Neuronal stem cell (in vitro differentiated cells): ENCODE measurements around the gene CSNK1G2.

Experiments used
- DNase-seq: peaks from one replicate; pipeline ENCODE4 v3.0.0-alpha.2; 2013; ENCODE audit warnings: low spot score
- H2AFZ ChIP-seq: one replicate; pipeline ENCODE4 v1.6.1; 2013; ENCODE audit warnings: mild to moderate bottlenecking, low read length, inconsistent platforms
- H2AK5ac ChIP-seq: 2 replicates; pipeline ENCODE4 v1.6.1; 2013; ENCODE audit warnings: low read depth, mild to moderate bottlenecking, inconsistent platforms, low read length, moderate library complexity, mixed read lengths
- H2BK120ac ChIP-seq: 2 replicates; pipeline ENCODE4 v1.6.1; 2013; ENCODE audit warnings: low read depth, mild to moderate bottlenecking, inconsistent platforms, low read length, moderate library complexity, mixed read lengths
- H2BK12ac ChIP-seq: one replicate; pipeline ENCODE4 v1.6.1; 2013; ENCODE audit warnings: low read length, inconsistent platforms
- H2BK15ac ChIP-seq: 2 replicates; pipeline ENCODE4 v1.6.1; 2013; ENCODE audit warnings: mild to moderate bottlenecking, low read length, inconsistent platforms, mixed read lengths
- H2BK5ac ChIP-seq: one replicate; pipeline ENCODE4 v1.6.1; 2013; ENCODE audit warnings: inconsistent platforms, mild to moderate bottlenecking, low read length, moderate library complexity
- H3K14ac ChIP-seq: one replicate; pipeline ENCODE4 v1.6.1; 2013; ENCODE audit warnings: low read length, inconsistent platforms
- H3K18ac ChIP-seq: 2 replicates; pipeline ENCODE4 v1.6.1; 2013; ENCODE audit warnings: low read length, inconsistent platforms
- H3K23ac ChIP-seq: 2 replicates; pipeline ENCODE4 v1.6.1; 2013; ENCODE audit warnings: low read depth, mild to moderate bottlenecking, mixed read lengths, low read length, inconsistent platforms; ENCODE audit not compliant: poor library complexity
- H3K27ac ChIP-seq: replicated peaks from 3 replicates; pipeline ENCODE4 v1.5.1; 2013; ENCODE audit warnings: low read length, inconsistent platforms
- H3K27me3 ChIP-seq, 3 experiments: 2 replicates each; pipeline ENCODE4 v1.6.1; 2013; ENCODE audit warnings: low read length in 3 of 3, mild to moderate bottlenecking in 2 of 3, inconsistent platforms in 1 of 3, low read depth in 1 of 3, mixed read lengths in 1 of 3, moderate library complexity in 1 of 3; ENCODE audit not compliant: control insufficient read depth in 3 of 3, insufficient read depth in 3 of 3
- H3K36me3 ChIP-seq, 2 donors: replicated peaks in 1 of 2; 2 replicates each; pipeline ENCODE4 v1.6.1; 2013; ENCODE audit warnings: low read length in 2 of 2; ENCODE audit not compliant: control insufficient read depth in 2 of 2, insufficient read depth in 2 of 2
- H3K4ac ChIP-seq: 2 replicates; pipeline ENCODE4 v1.6.1; 2013; ENCODE audit warnings: inconsistent platforms, mild to moderate bottlenecking, low read length, moderate library complexity
- H3K4me1 ChIP-seq, 2 donors: 1 replicate in 1 of 2; 2 replicates in 1 of 2; pipeline ENCODE4 v1.6.1; 2013; ENCODE audit warnings: low read length in 2 of 2, low read depth in 1 of 2; ENCODE audit not compliant: control insufficient read depth in 2 of 2, insufficient read depth in 1 of 2
- H3K4me2 ChIP-seq: one replicate; pipeline ENCODE4 v1.6.1; 2013; ENCODE audit warnings: mild to moderate bottlenecking, low read length, inconsistent platforms; ENCODE audit not compliant: insufficient read depth, poor library complexity, severe bottlenecking
- H3K4me3 ChIP-seq, 2 donors: 2 replicates each; pipeline ENCODE4 v1.5.1; 2013; ENCODE audit warnings: low read length in 2 of 2, mild to moderate bottlenecking in 2 of 2, inconsistent platforms in 1 of 2, moderate library complexity in 1 of 2
- H3K79me1 ChIP-seq: one replicate; pipeline ENCODE4 v1.6.1; 2013; ENCODE audit warnings: low read depth, mild to moderate bottlenecking, inconsistent platforms, low read length, moderate library complexity
- H3K9ac ChIP-seq: one replicate; pipeline ENCODE4 v1.6.1; 2013; ENCODE audit warnings: mild to moderate bottlenecking, low read depth, low read length, inconsistent platforms; ENCODE audit not compliant: poor library complexity
- H3K9me3 ChIP-seq, 2 donors: replicated peaks in 1 of 2; 2 replicates each; pipeline versions ENCODE3 to v1.6.1; 2013; ENCODE audit warnings: low read length in 2 of 2, mild to moderate bottlenecking in 2 of 2, inconsistent platforms in 1 of 2, low read depth in 1 of 2, mixed read lengths in 1 of 2, moderate library complexity in 1 of 2; ENCODE audit not compliant: control insufficient read depth in 2 of 2, insufficient read depth in 1 of 2
- H4K8ac ChIP-seq: one replicate; pipeline ENCODE4 v1.6.1; 2013; ENCODE audit warnings: low read depth, mild to moderate bottlenecking, inconsistent platforms, low read length, moderate library complexity
- H4K91ac ChIP-seq: one replicate; pipeline ENCODE4 v1.6.1; 2013; ENCODE audit warnings: low read length, low read depth, mild to moderate bottlenecking, inconsistent platforms; ENCODE audit not compliant: poor library complexity
- WGBS, 2 donors: extraction: QIAGEN DNeasy Blood & Tissue Kit; methylation state at CpG; one replicate each; pipeline ENCODE4 v1.1.7; 2013; ENCODE audit warnings: missing lambda C conversion rate in 2 of 2, mixed read lengths in 1 of 2; ENCODE audit not compliant: insufficient read length in 2 of 2, insufficient replicate concordance in 1 of 2; ENCODE audit errors: extremely low coverage in 2 of 2; 5-methylcytosine and 5-hydroxymethylcytosine counted together

Gene CSNK1G2

GRCh38 chr19:1944088-1944915 is 3.3 kb downstream of the CSNK1G2 start:
- no peak overlapping the region for H3K4me2 ChIP-seq
- no peak overlapping the region for H4K91ac ChIP-seq
- no peak overlapping the region for H2BK12ac ChIP-seq
- no peak overlapping the region for H2AFZ ChIP-seq
- peak overlapping the region; percentile 57 for H3K18ac ChIP-seq
- H3K79me1 ChIP-seq = peaks cover 31% of the 10 kb centered on the region
- H3K14ac ChIP-seq = peak overlapping the region; percentile 89
- peak overlapping the region; percentile 99 for H3K23ac ChIP-seq
- peaks cover 0 to 2% of the 10 kb centered on the region in 2 donors for H3K9me3 ChIP-seq
- H3K9ac ChIP-seq = peak overlapping the region; percentile 81
- H2BK120ac ChIP-seq = no peak overlapping the region
- H2BK5ac ChIP-seq = peak overlapping the region; percentile 66
- no CpG with 5 or more reads among the region's 42 CpGs for WGBS, 2 donors
- H2AK5ac ChIP-seq = peak overlapping the region; percentile 93
- H3K4ac ChIP-seq = peak overlapping the region; percentile 84
- no peak overlapping the region for H3K27ac ChIP-seq
- no peaks in the 10 kb centered on the region for H3K27me3 ChIP-seq
- H2BK15ac ChIP-seq = peak overlapping the region; percentile 4
- peaks cover 3 to 22% of the 10 kb centered on the region in 2 donors for H3K36me3 ChIP-seq
- H4K8ac ChIP-seq = no peak overlapping the region
- H3K4me3 ChIP-seq = peak overlapping the region; percentile 16 to 96
- H3K4me1 ChIP-seq = peaks cover 14 to 21% of the 10 kb centered on the region in 2 donors
- no peak for DNase-seq

- Histone ChIP-seq H2BK120ac (no peak overlapping the region), H3K14ac (peak overlapping the region; percentile 89), H3K4me3 (no peak overlapping the region), H2BK15ac (no peak overlapping the region), H3K36me3 (peaks cover 8 to 28% of the 10 kb centered on the region in 2 donors), H3K27ac (no peak overlapping the region), H3K4me2 (no peak overlapping the region), H2BK5ac (no peak overlapping the region), H3K4me1 (peaks cover 14 to 17% of the 10 kb centered on the region in 2 donors), H4K8ac (no peak overlapping the region), H2AK5ac (no peak overlapping the region), H2BK12ac (no peak overlapping the region), H3K23ac (peak overlapping the region; percentile 65), H3K18ac (peak overlapping the region; percentile 64), H3K9ac (no peak overlapping the region), H3K4ac (no peak overlapping the region), H3K9me3 (peaks cover 3 to 8% of the 10 kb centered on the region in 2 donors), H3K27me3 (no peaks in the 10 kb centered on the region), H4K91ac (no peak overlapping the region), H3K79me1 (peaks cover 36% of the 10 kb centered on the region), H2AFZ (no peak overlapping the region)
- no CpG with 5 or more reads among the region's 30 CpGs for WGBS, 2 donors
- no peak for DNase-seq
Measured at GRCh38 chr19:1944916-1945561, 4.1 kb downstream of the CSNK1G2 start.

- H3K36me3 ChIP-seq = peaks cover 10 to 35% of the 10 kb centered on the region in 2 donors
- H3K4me2 ChIP-seq = no peak overlapping the region
- peak overlapping the region in 1 of 2 donors; percentile 57 for H3K4me3 ChIP-seq
- no peak overlapping the region for H2BK5ac ChIP-seq
- no peak overlapping the region for H3K4ac ChIP-seq
- no peak overlapping the region for H4K8ac ChIP-seq
- H3K27ac ChIP-seq = no peak overlapping the region
- no peaks in the 10 kb centered on the region for H3K27me3 ChIP-seq
- H2BK120ac ChIP-seq = no peak overlapping the region
- no peak for DNase-seq
- peaks cover 42% of the 10 kb centered on the region for H3K79me1 ChIP-seq
- H3K4me1 ChIP-seq = peaks cover 12 to 14% of the 10 kb centered on the region in 2 donors
- H2AFZ ChIP-seq = no peak overlapping the region
- no peak overlapping the region for H4K91ac ChIP-seq
- H3K9me3 ChIP-seq = peaks cover 3 to 8% of the 10 kb centered on the region in 2 donors
- H2AK5ac ChIP-seq = no peak overlapping the region
- no peak overlapping the region for H2BK15ac ChIP-seq
- peak overlapping the region; percentile 58 for H2BK12ac ChIP-seq
- peak overlapping the region; percentile 65 for H3K23ac ChIP-seq
- H3K18ac ChIP-seq = peak overlapping the region; percentile 57
- no peak overlapping the region for H3K9ac ChIP-seq
- WGBS, 2 donors = no CpG with 5 or more reads among the region's 18 CpGs
- no peak overlapping the region for H3K14ac ChIP-seq
Measured at GRCh38 chr19:1945899-1946298, 4.9 kb downstream of the CSNK1G2 start.

- Histone ChIP-seq H2BK5ac (no peak overlapping the region), H3K9me3 (peaks cover 3 to 8% of the 10 kb centered on the region in 2 donors), H3K4ac (no peak overlapping the region), H3K36me3 (peaks cover 14 to 46% of the 10 kb centered on the region in 2 donors), H3K4me3 (no peak overlapping the region), H2BK12ac (no peak overlapping the region), H3K79me1 (peaks cover 46% of the 10 kb centered on the region), H4K91ac (no peak overlapping the region), H2BK15ac (no peak overlapping the region), H3K27ac (no peak overlapping the region), H3K18ac (no peak overlapping the region), H3K14ac (peak overlapping the region; percentile 82), H2AK5ac (no peak overlapping the region), H3K23ac (peak overlapping the region; percentile 22), H4K8ac (no peak overlapping the region), H2BK120ac (no peak overlapping the region), H3K4me1 (peaks cover 12 to 13% of the 10 kb centered on the region in 2 donors), H3K27me3 (no peaks in the 10 kb centered on the region), H3K9ac (peak overlapping the region; percentile 7), H3K4me2 (no peak overlapping the region), H2AFZ (no peak overlapping the region)
- no CpG with 5 or more reads among the region's 34 CpGs for WGBS, 2 donors
- no peak for DNase-seq
Measured at GRCh38 chr19:1947651-1948209, 6.8 kb downstream of the CSNK1G2 start.
